HEK293 (cell line): ENCODE data around the gene NDUFS4.

ENCODE experiments used
- CTCF ChIA-PET: fragments of 350-600 bp; formaldehyde crosslinking; extraction: SDS; loops from one replicate; lab custom pipeline; 2021; ENCODE audit warnings: antibody characterized with exemption; lab: Yijun Ruan, JAX
- POLR2A ChIA-PET: fragments of 300-600 bp; formaldehyde crosslinking; extraction: SDS; loops from one replicate; lab custom pipeline; 2020; ENCODE audit warnings: antibody characterized with exemption, inconsistent platforms; lab: Yijun Ruan, JAX
- H3K27ac ChIP-seq: fragments of 200-500 bp; sonication (Bioruptor generic); 2 replicates; pipeline ENCODE4 v1.5.1; 2014; ENCODE audit warnings: low read depth, low read length, control low read depth, inconsistent platforms; ENCODE audit errors: extremely low read depth
- H3K36me3 ChIP-seq, 2 experiments: fragments of 200-500 bp in 1 of 2; sonication (Bioruptor generic) in 1 of 2; 1 replicate in 1 of 2; 2 replicates in 1 of 2; pipeline ENCODE4 v1.5.1; 2014 to 2017; ENCODE audit warnings: inconsistent platforms in 2 of 2, low read length in 2 of 2; ENCODE audit not compliant: control insufficient read depth in 2 of 2, insufficient read depth in 1 of 2
- H3K4me1 ChIP-seq: fragments of 200-500 bp; sonication (Bioruptor generic); 2 replicates; pipeline ENCODE4 v1.5.1; 2014; ENCODE audit warnings: mild to moderate bottlenecking, low read length, inconsistent platforms; ENCODE audit not compliant: control insufficient read depth, insufficient read depth
- H3K4me3 ChIP-seq: 2 replicates; pipeline ENCODE4 v1.5.1; 2011; ENCODE audit warnings: low read depth, mild to moderate bottlenecking, control low read depth, low read length, moderate library complexity
- H3K9me3 ChIP-seq: fragments of 200-500 bp; sonication (Bioruptor generic); 2 replicates; pipeline ENCODE4 v1.5.1; 2014; ENCODE audit warnings: low read depth, low read length, inconsistent platforms; ENCODE audit not compliant: control insufficient read depth, insufficient read depth
- EGR2 ChIP-seq: fragments of 450-650 bp; formaldehyde crosslinking; IDR thresholded peaks from 2 replicates; pipeline ENCODE4 v1.5.1; 2016; ENCODE audit warnings: low read depth, missing biosample characterization, missing genetic modification characterization
- GLI2 ChIP-seq: fragments of 450-650 bp; formaldehyde crosslinking; IDR thresholded peaks from 2 replicates; pipeline ENCODE4; 2017; ENCODE audit warnings: missing biosample characterization, missing genetic modification characterization, low read depth, borderline replicate concordance
- KLF10 ChIP-seq: fragments of 450-650 bp; IDR thresholded peaks from 2 replicates; pipeline ENCODE4 v1.5.1; 2018; ENCODE audit warnings: missing biosample characterization, mild to moderate bottlenecking, missing genetic modification characterization
- MYNN ChIP-seq: fragments of 450-650 bp; formaldehyde crosslinking; IDR thresholded peaks from 2 replicates; pipeline ENCODE4 v1.5.1; 2016; ENCODE audit warnings: missing biosample characterization, missing genetic modification characterization, borderline replicate concordance
- WT1 ChIP-seq: fragments of 450-650 bp; formaldehyde crosslinking; IDR thresholded peaks from 2 replicates; pipeline ENCODE4 v1.5.1; 2016; ENCODE audit warnings: missing biosample characterization, missing genetic modification characterization
- ZBTB7A ChIP-seq: fragments of 450-650 bp; formaldehyde crosslinking; IDR thresholded peaks from 2 replicates; pipeline ENCODE4 v1.5.1; 2016; ENCODE audit warnings: low read depth, missing biosample characterization, missing genetic modification characterization
- ZNF138 ChIP-seq: fragments of 450-650 bp; formaldehyde crosslinking; IDR thresholded peaks from 2 replicates; pipeline ENCODE4 v1.5.1; 2016; ENCODE audit warnings: missing biosample characterization, missing genetic modification characterization, borderline replicate concordance
- ZNF16 ChIP-seq: fragments of 450-650 bp; formaldehyde crosslinking; IDR thresholded peaks from 2 replicates; pipeline ENCODE4 v1.5.1; 2016; ENCODE audit warnings: low read depth, missing biosample characterization, missing genetic modification characterization
- ZNF174 ChIP-seq: fragments of 450-650 bp; formaldehyde crosslinking; IDR thresholded peaks from 2 replicates; pipeline ENCODE4 v1.5.0; 2017; ENCODE audit warnings: missing biosample characterization, mild to moderate bottlenecking, missing genetic modification characterization
- ZNF292 ChIP-seq: fragments of 450-650 bp; formaldehyde crosslinking; IDR thresholded peaks from 2 replicates; pipeline ENCODE4 v1.5.1; 2016; ENCODE audit warnings: low read depth, missing biosample characterization, missing genetic modification characterization, borderline replicate concordance
- ZNF394 ChIP-seq: fragments of 450-650 bp; formaldehyde crosslinking; IDR thresholded peaks from 2 replicates; pipeline ENCODE4 v1.5.1; 2016; ENCODE audit warnings: missing biosample characterization, missing genetic modification characterization, mild to moderate bottlenecking, moderate library complexity, borderline replicate concordance
- ZNF561 ChIP-seq: fragments of 450-650 bp; IDR thresholded peaks from 2 replicates; pipeline ENCODE4 v1.5.1; 2018; ENCODE audit warnings: missing biosample characterization, missing genetic modification characterization, borderline replicate concordance
- ZNF585B ChIP-seq: fragments of 450-650 bp; formaldehyde crosslinking; IDR thresholded peaks from 2 replicates; pipeline ENCODE4 v1.5.1; 2016; ENCODE audit warnings: missing biosample characterization, missing genetic modification characterization
- ZNF658 ChIP-seq: fragments of 450-650 bp; formaldehyde crosslinking; IDR thresholded peaks from 2 replicates; pipeline ENCODE4; 2016; ENCODE audit warnings: missing biosample characterization, missing genetic modification characterization
- ZNF660 ChIP-seq: fragments of 450-650 bp; IDR thresholded peaks from 2 replicates; pipeline ENCODE4 v1.5.1; 2018; ENCODE audit warnings: missing biosample characterization, mild to moderate bottlenecking, missing genetic modification characterization
- ZNF677 ChIP-seq: fragments of 450-650 bp; IDR thresholded peaks from 2 replicates; pipeline ENCODE4 v1.5.0; 2018; ENCODE audit warnings: missing biosample characterization, mild to moderate bottlenecking, missing genetic modification characterization, moderate library complexity
- ZNF76 ChIP-seq: fragments of 450-650 bp; formaldehyde crosslinking; IDR thresholded peaks from 2 replicates; pipeline ENCODE4; 2016; ENCODE audit warnings: low read depth, missing biosample characterization, missing genetic modification characterization, borderline replicate concordance
- ZNF768 ChIP-seq: fragments of 450-650 bp; formaldehyde crosslinking; IDR thresholded peaks from 2 replicates; pipeline ENCODE4 v1.5.1; 2018; ENCODE audit warnings: missing biosample characterization, mild to moderate bottlenecking, missing genetic modification characterization
- ZNF777 ChIP-seq: fragments of 450-650 bp; formaldehyde crosslinking; IDR thresholded peaks from 2 replicates; pipeline ENCODE4 v1.5.1; 2017; ENCODE audit warnings: missing biosample characterization, missing genetic modification characterization, borderline replicate concordance
- ZNF843 ChIP-seq: fragments of 450-650 bp; formaldehyde crosslinking; IDR thresholded peaks from 2 replicates; pipeline ENCODE4 v1.5.1; 2016; ENCODE audit warnings: missing biosample characterization, missing genetic modification characterization
- TF ChIP-seq, protein P1 (sequence below): fragments of 450-650 bp; formaldehyde crosslinking; IDR thresholded peaks from 2 replicates; pipeline ENCODE4 v1.5.1; 2016; ENCODE audit warnings: missing biosample characterization, missing genetic modification characterization
- TF ChIP-seq, protein P2 (sequence below): fragments of 450-650 bp; formaldehyde crosslinking; IDR thresholded peaks from 2 replicates; pipeline ENCODE4 v1.5.1; 2017; ENCODE audit warnings: missing biosample characterization, missing genetic modification characterization
- TF ChIP-seq, protein P3 (sequence below): fragments of 450-650 bp; formaldehyde crosslinking; IDR thresholded peaks from 2 replicates; pipeline ENCODE4 v1.5.1; 2016; ENCODE audit warnings: missing biosample characterization, missing genetic modification characterization, borderline replicate concordance
- TF ChIP-seq, protein P4 (sequence below): fragments of 450-650 bp; formaldehyde crosslinking; IDR thresholded peaks from 2 replicates; pipeline ENCODE4 v1.5.1; 2016; ENCODE audit warnings: missing biosample characterization, missing genetic modification characterization, low read depth

NDUFS4 gene

DNA sequence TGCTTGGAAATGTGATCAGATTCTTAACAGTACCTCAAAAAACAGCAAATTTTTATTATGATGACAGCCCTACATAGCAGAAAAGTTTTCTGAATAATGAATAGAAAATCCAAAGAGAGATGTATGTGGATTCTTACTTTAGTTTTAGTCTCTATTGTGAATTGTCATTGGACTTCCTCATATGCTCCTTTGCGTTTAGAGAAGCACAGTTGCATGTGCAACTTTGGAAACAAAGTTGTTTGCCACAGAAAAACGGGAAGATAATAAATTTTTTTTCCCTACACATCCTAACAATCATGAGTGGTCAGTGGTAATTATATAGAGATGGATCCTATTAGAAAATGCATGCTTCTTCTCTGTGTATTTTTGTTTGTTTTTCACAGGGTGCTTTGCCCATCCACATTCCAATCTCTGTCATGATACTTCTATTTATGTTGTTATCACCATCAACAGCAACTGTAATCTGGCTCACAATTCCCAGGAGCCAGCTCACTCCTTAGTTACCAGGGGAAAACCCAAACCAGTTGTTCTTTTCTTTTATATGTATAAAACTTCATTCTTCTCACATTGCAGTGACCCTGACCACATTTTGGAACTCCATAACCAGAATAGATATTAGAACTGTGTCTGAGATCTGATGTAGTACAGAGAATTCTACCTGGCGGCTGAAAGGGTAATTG, 118.7 kb downstream of the NDUFS4 start:
- ChIA-PET CTCF (no interaction called here), POLR2A (no interaction called here)
- Histone ChIP-seq H3K4me1 (no peaks in the 10 kb centered on the region), H3K9me3 (no peaks in the 10 kb centered on the region), H3K27ac (no peak overlapping the region), H3K36me3 (no peaks in the 10 kb centered on the region), H3K4me3 (no peak overlapping the region)
- TF ChIP-seq, protein P1, sequence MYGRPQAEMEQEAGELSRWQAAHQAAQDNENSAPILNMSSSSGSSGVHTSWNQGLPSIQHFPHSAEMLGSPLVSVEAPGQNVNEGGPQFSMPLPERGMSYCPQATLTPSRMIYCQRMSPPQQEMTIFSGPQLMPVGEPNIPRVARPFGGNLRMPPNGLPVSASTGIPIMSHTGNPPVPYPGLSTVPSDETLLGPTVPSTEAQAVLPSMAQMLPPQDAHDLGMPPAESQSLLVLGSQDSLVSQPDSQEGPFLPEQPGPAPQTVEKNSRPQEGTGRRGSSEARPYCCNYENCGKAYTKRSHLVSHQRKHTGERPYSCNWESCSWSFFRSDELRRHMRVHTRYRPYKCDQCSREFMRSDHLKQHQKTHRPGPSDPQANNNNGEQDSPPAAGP (tag by site-specific recombination) = no peak
- TF ChIP-seq GLI2 = no peak
- TF ChIP-seq, protein P2, sequence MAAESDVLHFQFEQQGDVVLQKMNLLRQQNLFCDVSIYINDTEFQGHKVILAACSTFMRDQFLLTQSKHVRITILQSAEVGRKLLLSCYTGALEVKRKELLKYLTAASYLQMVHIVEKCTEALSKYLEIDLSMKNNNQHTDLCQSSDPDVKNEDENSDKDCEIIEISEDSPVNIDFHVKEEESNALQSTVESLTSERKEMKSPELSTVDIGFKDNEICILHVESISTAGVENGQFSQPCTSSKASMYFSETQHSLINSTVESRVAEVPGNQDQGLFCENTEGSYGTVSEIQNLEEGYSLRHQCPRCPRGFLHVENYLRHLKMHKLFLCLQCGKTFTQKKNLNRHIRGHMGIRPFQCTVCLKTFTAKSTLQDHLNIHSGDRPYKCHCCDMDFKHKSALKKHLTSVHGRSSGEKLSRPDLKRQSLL (tag by site-specific recombination) = no peak
- TF ChIP-seq, protein P3, sequence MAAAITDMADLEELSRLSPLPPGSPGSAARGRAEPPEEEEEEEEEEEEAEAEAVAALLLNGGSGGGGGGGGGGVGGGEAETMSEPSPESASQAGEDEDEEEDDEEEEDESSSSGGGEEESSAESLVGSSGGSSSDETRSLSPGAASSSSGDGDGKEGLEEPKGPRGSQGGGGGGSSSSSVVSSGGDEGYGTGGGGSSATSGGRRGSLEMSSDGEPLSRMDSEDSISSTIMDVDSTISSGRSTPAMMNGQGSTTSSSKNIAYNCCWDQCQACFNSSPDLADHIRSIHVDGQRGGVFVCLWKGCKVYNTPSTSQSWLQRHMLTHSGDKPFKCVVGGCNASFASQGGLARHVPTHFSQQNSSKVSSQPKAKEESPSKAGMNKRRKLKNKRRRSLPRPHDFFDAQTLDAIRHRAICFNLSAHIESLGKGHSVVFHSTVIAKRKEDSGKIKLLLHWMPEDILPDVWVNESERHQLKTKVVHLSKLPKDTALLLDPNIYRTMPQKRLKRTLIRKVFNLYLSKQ (tag by site-specific recombination) = no peak
- no peak for TF ChIP-seq WT1 (tag by site-specific recombination)
- no peak for TF ChIP-seq ZNF585B (tag by site-specific recombination)
- TF ChIP-seq, protein P4, sequence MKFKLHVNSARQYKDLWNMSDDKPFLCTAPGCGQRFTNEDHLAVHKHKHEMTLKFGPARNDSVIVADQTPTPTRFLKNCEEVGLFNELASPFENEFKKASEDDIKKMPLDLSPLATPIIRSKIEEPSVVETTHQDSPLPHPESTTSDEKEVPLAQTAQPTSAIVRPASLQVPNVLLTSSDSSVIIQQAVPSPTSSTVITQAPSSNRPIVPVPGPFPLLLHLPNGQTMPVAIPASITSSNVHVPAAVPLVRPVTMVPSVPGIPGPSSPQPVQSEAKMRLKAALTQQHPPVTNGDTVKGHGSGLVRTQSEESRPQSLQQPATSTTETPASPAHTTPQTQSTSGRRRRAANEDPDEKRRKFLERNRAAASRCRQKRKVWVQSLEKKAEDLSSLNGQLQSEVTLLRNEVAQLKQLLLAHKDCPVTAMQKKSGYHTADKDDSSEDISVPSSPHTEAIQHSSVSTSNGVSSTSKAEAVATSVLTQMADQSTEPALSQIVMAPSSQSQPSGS (tag by site-specific recombination) = no peak
- TF ChIP-seq ZNF768 (tag by site-specific recombination) = no peak
- no peak for TF ChIP-seq ZNF658 (tag by site-specific recombination)

DNA sequence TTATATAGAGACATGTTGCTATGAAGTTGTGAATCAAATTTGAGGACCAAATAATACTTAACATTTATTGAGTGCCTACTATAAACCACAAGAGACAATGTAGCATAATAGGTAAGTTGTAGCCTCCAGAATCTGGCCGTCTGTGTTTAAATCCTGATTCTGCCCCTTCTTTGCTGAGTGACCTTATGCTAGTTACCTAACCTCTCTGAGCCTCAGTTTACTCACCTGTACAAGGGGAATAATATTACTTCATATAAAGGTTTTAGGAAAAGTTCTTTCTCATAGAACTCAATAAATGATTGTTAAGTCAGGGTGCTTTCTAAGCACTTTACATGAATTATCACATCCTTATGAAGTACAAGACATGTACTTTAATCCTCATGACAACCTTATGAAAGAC, 120.6 kb downstream of the NDUFS4 start:
- Histone ChIP-seq H3K4me1 (no peaks in the 10 kb centered on the region), H3K9me3 (no peaks in the 10 kb centered on the region), H3K27ac (no peak overlapping the region), H3K4me3 (no peak overlapping the region), H3K36me3 (no peaks in the 10 kb centered on the region)
- ChIA-PET CTCF (no interaction called here), POLR2A (no interaction called here)
- no peak for TF ChIP-seq ZNF677
- TF ChIP-seq ZNF292 (tag by site-specific recombination) = no peak
- no peak for TF ChIP-seq GLI2
- no peak for TF ChIP-seq ZBTB7A (tag by site-specific recombination)
- no peak for TF ChIP-seq ZNF76 (tag by site-specific recombination)
- TF ChIP-seq ZNF174 (tag by site-specific recombination) = no peak
- TF ChIP-seq KLF10 (tag by site-specific recombination) = no peak
- TF ChIP-seq ZNF660 (tag by site-specific recombination) = no peak
- no peak for TF ChIP-seq ZNF777 (tag by site-specific recombination)
- TF ChIP-seq MYNN = no peak
- TF ChIP-seq ZNF843 (tag by site-specific recombination) = no peak
- no peak for TF ChIP-seq ZNF16
- TF ChIP-seq ZNF394 (tag by site-specific recombination) = no peak
- TF ChIP-seq ZNF138 (tag by site-specific recombination) = no peak
- no peak for TF ChIP-seq EGR2 (tag by site-specific recombination)
- TF ChIP-seq ZNF561 (tag by site-specific recombination) = no peak
